GM21360 (cell line): ENCODE results near the gene TSNAX.

Experiments
- ATAC-seq: cut with Tn5 transposase; IDR thresholded peaks from one replicate; pipeline ENCODE4 v1.9.1; 2021; ENCODE audit warnings: mild to moderate bottlenecking, moderate library complexity; ENCODE audit not compliant: unreplicated experiment

The TSNAX gene

DNA sequence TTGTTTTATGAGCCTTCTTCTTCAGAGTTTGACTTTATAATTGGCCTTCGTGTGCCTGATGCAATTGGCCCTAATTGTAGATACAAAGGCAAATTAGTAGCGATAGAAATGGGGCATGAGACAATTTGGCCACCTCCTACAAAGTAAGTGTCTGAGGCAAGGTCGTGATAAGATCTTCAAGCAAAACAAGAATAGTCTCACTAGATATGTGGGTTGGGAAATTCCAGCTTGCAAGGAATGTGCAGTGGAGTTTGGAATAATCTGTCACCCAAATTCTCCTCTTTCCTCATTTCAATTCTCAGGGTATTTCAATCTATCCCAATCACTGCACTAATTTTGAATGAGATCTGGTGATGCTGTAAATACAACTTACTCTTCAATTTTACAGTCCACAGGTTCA, 11.4 kb upstream of the TSNAX start:
- no peak for ATAC-seq

DNA sequence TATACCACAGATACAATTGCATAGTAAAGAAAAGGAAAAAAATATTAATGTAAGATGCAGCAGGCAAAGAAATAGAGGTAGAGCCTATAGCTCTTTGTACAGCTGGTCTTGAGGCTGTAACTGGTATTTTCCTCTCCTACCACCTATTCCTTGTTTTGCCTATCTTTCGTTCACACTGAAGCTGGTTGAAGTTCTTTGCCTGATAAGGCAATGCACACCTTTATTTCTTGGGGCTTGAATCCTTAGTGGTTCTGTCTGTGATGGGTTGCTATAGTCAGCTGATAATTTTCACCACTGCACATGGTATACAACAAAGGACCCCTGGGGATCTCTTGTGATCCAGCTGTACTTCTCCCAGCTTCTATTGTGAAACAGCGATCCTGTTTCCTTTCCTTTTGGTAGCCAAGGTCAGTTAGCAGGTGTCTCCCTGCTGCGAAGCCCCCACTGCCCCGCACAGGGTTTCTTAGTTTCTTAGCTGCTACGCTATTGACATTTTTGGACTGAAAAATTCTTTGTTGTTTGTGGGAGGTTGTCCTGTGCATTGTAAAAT, 9.9 kb upstream of the TSNAX start:
- ATAC-seq = no peak

DNA sequence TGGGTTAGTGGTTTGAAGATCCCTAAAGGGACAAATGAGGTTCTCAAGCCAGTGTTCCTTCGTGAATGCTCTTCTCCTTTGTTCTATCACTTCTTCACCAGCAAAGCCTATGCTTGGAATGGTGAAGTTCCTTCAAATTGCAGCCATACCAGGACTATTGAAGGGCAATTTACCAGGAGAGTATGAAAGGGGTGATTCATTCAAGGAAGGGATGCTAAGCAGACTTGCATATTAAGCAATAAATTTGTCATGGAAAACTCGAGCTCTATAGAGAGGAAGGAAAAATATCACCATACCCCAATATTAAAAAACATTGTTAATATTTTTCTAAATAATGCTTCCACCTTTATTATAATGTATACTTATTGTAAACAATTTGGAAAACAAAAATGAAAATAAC, 9.3 kb upstream of the TSNAX start:
- ATAC-seq = no peak

DNA sequence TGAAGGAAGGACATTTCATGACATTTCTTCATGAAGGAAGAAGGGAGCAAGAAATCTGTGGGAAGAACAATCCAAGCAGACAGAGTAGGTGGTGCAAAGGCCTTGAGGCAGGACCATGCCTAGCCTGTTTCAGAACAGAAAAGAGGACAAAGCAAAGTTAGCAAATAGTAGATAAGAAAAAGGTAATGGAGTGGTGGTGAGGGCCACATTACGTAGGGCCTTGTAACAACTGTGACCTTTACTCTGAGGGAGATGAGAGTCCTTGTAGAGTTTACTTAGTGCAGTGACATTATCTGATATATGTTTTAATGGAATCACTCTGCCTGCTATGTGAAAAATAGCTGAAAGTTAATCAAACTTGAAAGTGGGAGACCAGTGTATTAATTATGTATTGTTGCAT, 6.4 kb upstream of the TSNAX start:
- ATAC-seq = no peak

DNA sequence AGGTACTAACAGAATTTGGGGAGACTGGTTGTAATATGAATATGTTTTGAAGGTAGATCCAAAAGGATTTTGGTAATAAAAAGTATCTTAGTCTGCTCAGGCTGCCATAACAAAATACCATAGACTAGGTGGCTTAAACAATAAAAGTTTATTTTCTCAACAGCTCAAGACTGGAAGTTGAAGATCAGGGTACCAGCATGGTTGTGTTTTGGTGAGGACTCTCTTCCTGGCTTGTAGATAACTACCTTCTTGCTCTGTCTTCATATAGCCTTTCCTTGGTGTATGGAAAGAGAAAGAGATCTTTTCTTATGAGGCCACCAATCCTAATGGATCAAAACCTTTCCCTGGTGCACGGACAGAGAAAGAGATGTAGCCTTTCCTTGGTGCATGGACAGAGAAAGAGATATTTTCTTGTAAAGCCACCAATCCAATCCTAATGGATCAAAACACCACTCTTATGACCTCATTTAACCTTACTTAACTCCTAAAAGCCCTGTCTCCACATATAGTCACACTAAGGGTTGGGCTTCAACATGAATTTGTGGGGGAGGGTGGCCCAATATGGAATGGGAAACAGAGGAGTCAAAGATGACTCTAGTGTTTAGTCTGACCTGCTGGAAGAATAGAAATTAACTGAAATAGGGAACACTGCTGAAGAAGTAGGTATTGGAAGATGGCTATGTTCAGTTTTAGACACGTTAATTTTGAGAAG, 5.4 kb upstream of the TSNAX start:
- no peak for ATAC-seq

DNA sequence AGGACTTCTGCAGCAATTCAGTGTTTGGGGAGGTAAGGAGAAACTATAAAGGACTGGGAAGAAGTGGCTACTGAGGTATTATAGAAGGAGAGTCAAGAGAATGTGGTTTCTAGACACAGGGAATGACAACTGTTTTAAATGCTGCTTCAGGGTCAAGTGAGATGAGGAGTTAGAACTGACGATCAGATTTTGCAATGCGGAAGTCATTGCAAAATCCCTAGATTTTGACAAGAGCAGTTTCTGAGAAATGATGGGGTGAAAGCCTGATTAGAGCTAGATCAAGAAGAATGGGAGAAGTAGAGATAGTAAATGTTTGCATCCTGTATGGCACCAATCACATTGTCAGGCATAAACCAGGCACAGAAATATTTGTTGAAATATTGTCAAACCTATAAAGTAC, 4.7 kb upstream of the TSNAX start:
- ATAC-seq = no peak

DNA sequence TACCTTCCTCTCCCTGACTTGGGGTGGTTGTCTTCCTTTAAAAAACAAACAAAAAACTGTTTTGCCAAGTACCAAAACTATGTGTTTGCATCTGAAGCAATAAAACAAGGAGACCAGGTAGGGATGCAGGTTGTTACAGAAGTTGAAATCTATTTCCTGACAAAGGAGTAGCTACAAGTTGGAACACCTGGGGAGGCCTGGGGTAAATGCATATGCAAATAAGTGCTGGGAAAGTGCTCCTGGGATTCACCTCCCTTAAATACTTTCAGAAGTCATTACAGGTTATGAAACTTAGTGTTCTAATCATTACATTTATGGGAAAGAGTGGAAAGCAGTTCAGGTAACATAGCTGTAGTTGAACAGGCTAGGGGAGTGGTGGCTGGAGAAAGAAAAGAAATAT, 1.9 kb upstream of the TSNAX start:
- no peak for ATAC-seq

DNA sequence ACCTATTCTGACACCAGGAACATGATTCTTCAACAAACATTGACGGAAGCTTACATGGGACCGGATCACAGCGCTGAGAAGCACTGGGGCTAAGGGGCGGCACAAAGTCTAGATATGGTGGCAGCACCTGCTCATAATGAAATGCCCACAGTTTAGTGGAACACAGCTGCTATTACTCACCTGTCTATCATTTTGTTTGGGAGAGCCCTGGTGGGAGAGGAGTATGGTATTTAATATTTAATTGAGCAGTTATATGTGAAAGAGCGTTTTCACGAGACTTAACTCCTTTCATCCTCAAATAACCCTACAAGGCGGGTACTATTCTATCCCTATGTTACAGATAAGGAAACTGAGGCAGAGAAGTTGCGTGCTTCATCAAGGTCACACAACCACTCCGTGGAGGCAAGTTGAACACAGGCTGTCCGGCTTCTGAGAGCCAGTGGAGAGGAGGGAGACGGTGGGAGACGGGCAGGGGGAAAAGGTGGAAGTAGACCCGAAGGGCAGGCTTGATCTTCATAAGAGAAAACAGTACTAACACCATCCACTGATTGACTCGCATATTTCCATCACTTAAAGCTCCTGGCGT, 790 bp upstream of the TSNAX start:
- peak; percentile 12 for ATAC-seq

DNA sequence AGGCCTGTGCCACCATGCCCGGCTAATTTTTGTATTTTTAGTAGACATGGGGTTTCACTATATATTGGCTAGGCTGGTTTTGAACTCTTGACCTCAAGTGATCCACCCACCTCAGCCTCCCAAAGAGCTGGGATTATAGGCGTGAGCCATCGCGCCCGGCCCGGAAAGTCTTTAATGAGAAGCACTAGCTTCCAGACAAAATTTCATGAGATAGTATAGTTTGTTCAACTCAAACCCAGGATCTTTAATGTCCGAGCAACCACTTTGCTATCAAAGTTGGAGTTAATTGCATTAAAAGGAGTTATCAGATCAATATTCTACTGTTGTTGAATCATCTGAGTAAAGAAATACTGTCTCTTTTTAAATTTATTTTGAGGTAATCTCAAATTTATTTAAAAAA, 4.8 kb downstream of the TSNAX start:
- no peak for ATAC-seq

DNA sequence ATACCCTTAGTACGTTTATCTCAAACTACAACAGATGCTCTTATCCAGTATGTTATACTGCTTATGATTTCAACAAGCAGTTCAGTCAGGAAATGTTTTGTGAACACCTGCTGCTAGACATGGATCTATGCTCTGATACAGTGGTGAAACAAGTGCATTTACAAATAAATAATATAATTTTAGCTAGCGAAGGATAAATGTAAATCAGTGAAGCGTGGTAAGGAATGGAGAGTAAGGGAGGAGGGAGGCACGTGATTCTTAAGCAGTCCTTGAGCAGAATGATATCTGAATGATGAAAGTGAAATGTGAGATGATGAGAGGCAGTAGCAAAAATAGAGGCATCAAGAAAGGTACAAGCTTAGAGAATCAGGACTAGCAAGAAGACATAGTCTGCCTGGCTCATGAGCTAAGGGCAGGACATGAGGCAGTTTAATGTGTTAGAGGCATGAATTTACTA, 6.3 kb downstream of the TSNAX start:
- ATAC-seq = no peak

DNA sequence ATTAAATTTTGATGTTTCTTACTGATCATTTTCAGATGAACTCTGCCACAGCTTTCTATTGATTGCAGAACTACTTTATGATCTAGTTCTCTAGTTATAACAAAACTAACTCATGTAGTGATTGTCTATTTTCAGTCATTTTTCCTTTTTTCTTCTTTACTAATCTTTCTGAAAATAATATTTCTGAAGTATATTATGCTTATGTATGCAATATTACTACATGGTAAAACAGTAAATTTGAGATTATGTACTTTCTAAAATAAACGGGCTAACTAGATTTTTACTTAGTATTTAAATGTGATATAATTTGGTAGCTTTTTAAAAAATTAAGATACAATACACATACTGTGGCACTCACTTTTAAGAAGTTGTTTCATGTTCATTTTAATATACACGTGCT, 7.6 kb downstream of the TSNAX start:
- no peak for ATAC-seq

DNA sequence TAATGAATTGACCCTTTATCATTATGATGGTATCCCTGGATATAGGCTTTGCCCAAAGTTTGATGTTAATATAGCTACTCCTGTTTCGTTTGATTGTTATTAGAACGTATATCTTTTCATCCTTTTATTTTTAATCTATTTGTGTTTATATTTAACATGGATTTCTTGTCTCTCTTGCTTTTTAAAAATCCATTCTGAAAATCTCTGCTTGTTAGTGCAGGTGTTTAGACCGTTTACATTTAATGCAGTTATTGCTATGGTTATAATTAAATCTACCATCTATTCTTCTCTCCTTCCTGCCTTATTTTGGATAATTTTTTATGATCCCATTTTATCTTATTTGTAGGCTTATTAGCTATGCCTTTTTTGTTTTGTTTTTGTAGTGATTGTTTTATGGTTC, 12.4 kb downstream of the TSNAX start:
- no peak for ATAC-seq

DNA sequence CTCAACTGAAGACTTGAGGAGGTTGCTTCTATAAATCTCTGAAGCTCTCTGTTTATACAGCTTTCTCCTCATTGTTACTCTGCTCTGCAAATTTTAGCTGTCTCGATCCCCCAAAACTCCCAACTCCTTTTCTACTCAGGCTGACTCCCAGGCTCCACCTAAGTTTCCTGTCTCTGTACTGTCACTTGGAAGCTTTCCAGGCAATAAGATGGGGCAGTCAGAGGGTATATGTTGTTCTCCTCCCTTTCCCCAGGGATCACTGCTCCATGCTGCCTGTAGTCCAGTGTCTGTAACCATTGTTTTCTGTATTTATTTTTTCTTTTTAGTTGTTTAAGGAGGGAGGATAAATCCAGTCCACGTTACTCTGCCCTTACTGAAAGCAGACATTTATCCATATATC, 13.4 kb downstream of the TSNAX start:
- no peak for ATAC-seq

DNA sequence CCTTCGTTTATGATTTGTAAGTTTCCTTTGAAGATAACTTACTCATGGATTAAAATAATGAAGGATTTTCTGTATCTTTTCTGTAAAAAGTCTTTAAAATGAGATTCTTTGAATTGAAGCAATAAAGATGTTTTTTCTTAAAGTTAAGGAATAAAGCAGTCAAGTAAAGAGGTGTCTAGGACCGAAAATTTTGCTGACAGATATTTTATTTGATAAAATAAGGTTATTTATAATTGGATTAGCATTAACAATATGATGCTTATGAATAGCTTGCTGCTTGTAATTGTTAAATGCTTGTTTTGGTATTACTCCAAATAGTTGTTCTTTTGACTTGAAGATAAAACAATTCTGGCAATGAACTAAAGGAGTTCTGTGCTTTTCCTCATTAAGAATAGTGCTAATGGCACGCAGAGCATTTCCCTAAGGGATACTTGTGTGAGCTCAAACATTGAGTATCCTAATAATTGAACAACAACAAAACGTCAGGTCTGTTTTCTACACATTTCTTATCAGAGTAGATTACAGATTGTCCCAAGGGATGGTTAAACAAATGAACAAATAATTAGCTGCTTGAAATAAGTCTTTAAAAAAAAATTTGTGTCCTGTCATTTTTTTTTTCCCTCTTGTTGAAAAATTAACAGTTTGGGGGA, 16.6 kb downstream of the TSNAX start:
- ATAC-seq = no peak

DNA sequence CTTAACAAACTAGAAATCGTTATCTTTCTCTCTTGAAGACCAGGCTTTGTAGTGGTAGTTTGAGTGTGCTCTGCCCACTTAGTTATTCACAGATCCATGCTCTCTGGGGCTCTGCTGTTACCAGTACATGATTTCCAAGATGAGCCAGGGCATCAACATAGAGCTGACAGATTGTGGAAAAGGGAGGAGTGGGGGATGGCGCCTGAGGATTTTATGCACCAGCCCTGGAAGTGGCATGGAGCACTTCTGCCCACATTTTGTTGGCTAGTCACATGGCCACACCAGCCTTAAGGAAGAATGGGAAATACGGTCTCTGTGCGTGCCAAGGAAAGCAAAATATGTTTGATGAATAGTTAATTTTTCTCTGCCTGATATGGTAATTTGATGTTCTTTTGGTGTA, 18.2 kb downstream of the TSNAX start:
- no peak for ATAC-seq

DNA sequence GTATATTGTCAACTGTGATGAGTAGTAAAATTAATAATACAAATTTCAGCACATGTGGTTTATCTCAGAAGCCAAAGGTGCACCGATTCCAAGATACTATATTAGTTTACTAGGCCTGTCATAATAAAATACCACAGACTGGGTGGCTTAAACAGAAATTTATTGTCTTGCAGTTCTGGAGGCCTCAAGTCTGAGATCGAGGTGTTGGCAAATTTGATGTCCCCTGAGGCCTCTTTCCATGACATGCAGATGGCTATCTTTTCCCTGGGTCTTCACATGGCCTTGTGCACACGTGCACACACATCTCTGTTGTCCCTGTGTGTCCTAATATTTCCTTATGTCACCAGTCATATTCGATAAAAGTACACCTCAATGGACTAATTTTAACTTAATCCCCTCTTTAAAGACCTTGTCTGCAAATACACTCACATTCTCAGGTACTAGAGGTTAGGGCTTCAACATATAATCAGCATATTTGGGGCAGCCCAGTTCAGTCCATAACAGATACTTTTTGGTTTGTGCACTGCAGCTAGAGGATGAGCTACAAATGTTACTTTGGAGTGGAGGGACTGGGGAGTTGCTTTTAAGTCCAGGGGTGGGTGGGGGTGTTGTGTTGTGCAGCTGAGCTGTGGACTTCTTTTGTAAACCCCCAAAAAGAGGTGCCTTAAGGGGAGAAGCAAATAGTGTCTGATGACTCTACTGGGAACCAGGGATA, 21.4 kb downstream of the TSNAX start:
- ATAC-seq = no peak

DNA sequence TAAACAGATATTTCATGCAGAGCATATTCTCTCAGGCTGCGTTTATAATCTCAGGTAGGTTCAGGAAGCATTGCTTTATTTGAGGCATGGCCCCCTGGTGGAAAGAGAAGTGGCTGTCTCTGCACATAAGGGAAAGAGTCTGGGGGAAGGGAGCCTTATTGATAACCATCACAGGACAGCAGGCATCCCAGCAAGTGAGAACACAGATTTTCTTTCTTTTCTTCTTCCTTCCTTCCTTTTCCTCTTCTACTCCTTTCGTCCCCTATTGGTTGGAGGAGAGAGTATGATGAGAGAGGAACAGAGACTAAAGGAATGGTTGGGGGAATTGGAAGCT, 21.9 kb downstream of the TSNAX start:
- ATAC-seq = peak; percentile 63

DNA sequence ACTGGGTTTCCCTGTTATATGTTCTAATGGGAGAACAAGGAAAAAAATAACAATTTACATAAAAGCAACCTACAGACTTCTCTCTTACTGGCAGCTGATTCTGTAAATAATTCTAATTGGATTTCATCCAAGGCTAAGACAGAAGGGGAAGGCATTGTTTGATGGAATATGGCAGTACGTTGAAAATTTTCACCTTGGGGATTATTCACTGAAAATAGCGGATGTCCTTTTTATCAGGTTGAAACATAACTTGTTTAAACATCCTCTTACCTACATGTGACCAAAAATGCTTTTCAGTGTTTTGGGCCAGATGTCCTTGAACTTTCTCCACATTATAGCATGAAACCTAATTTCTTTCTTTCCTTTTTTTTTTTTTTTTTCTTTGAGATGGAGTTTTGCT, 24.9 kb downstream of the TSNAX start:
- ATAC-seq = no peak

DNA sequence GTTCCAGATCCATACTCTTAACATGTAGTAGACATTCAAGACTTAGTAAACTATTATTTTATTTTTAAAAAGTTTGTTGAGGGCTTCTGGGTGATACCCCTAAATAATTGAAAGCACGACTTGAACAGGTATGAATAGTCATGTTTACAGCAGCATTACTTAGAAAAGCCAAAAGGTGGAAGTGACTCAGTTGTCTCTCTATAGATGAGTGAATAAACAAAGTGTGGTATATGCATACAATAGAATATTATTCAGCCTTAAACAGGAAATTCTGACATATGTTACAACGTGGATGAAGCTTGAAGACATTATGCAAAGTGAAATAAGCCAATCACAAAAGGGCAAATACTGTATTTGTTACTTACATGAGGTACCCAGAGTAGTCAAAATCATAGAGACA, 26.5 kb downstream of the TSNAX start:
- ATAC-seq = no peak

DNA sequence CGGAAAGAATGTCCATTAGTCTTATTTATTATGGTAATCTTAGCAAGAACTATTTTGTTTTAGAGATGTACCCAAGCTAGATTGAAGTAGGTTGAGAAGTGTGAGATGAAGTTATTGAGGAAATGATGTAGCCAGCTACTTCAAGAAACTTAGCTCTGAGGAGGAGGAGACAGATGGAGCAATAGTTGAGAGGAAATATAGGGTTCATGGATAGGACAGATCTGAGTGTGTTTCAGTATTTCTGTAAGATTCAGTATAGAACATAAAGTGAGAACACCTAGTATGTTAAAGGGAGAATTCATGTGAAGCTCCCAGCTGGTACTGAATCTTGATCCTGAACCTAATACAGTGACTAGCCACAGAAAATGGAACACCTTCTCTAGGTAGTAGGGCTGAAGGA, 28.9 kb downstream of the TSNAX start:
- no peak for ATAC-seq

DNA sequence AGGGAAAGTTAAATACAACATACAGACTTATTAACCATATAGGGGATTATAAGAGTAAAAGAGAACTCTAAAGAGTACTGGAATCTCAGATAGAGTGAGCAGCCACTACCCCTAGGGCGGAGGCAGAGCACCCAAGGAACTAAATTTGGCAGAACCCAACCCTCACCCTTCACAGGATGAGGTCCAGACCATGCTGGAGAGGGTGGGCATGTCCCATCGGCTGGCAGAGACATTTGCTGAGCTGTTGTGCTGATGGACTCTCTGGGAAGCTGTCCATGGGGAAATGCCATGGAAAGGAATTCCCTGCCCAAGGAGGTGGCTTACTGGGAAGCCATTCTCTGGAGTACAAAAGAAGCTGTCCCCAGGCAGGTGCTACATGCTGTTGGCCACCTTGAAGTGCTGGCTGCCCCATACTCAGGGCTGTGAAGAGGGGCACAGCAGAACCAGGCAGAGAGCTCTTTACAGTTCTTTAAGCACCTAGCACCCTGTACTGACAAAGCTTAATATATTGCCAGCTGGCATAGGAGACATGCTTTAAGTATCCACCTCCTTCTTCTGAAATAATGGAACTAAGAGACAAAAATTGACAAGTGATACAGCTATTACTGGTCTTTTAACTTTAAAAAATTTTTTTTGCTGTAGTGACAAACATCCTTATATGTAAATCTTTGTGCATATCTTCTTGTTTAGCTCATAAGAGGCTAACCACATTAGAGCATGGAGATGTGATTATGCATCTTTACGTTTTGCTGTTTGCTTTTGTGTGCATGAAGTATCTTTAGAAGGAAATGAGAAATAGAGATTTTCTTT, 29.6 kb downstream of the TSNAX start:
- no peak for ATAC-seq
